Measurements from ENCODE around the gene SOX13. TPM values are rescaled to one million over a fixed set of nuclear protein-coding genes. Genes with fewer than 3 reads are reported as not detected.

SOX13 gene
- total RNA-seq, 1 donor from 2014 or later = 41.0 TPM

- Histone ChIP-seq H3K9me3 (peaks cover 6% of the 10 kb centered on the region), H3K27ac (no peak overlapping the region), H3K4me1 (no peaks in the 10 kb centered on the region), H3K36me3 (no peaks in the 10 kb centered on the region), H3K27me3 (no peaks in the 10 kb centered on the region), H3K4me3 (no peak overlapping the region)
- intact Hi-C loops (cut with DNase I) = no loop called here
- DNase-seq (ENCODE audit: extremely low spot score in 2 of 2) = no peak
- no peak for TF ChIP-seq POLR2A (IDR thresholded peaks at IDR 0.05)
- peak in 1 of 2 donors; percentile 59 for TF ChIP-seq POLR2AphosphoS5 (IDR thresholded peaks at IDR 0.05; ENCODE audit: insufficient read depth in 1 of 2, low read depth in 1 of 2)
These were observed 98.8 kb downstream of the SOX13 start for GRCh38 chr1:204171751-204172178.

- Histone ChIP-seq H3K27me3 (no peaks in the 10 kb centered on the region), H3K4me3 (no peak overlapping the region), H3K4me1 (no peaks in the 10 kb centered on the region), H3K36me3 (no peaks in the 10 kb centered on the region), H3K9me3 (peaks cover 6% of the 10 kb centered on the region), H3K27ac (no peak overlapping the region)
- no peak for DNase-seq (ENCODE audit: extremely low spot score in 2 of 2)
- TF ChIP-seq CTCF (IDR thresholded peaks at IDR 0.05) (no peak), POLR2AphosphoS5 (IDR thresholded peaks at IDR 0.05; ENCODE audit: insufficient read depth in 1 of 2, low read depth in 1 of 2) (no peak), POLR2A (IDR thresholded peaks at IDR 0.05) (no peak)
- intact Hi-C loops (cut with DNase I) = no loop called here
These were observed 99.6 kb downstream of the SOX13 start for GRCh38 chr1:204172404-204173029.

- H3K9me3 ChIP-seq = peaks cover under 1% of the 10 kb centered on the region
- TF ChIP-seq POLR2A (IDR thresholded peaks at IDR 0.05) = no peak
- no peak for TF ChIP-seq POLR2AphosphoS5 (IDR thresholded peaks at IDR 0.05; ENCODE audit: insufficient read depth in 1 of 2, low read depth in 1 of 2)
- TF ChIP-seq CTCF (IDR thresholded peaks at IDR 0.05) = no peak
- no peak overlapping the region for H3K27ac ChIP-seq
- H3K4me3 ChIP-seq = no peak overlapping the region
- DNase-seq (ENCODE audit: extremely low spot score in 2 of 2) = no peak
- intact Hi-C loops (cut with DNase I) = no loop called here
- H3K36me3 ChIP-seq = no peaks in the 10 kb centered on the region
- no peaks in the 10 kb centered on the region for H3K27me3 ChIP-seq
- no peaks in the 10 kb centered on the region for H3K4me1 ChIP-seq
These were observed 102.0 kb downstream of the SOX13 start for GRCh38 chr1:204174958-204175357.

- no peaks in the 10 kb centered on the region for H3K36me3 ChIP-seq
- H3K27me3 ChIP-seq = no peaks in the 10 kb centered on the region
- no peak overlapping the region for H3K4me3 ChIP-seq
- no peak overlapping the region for H3K27ac ChIP-seq
- H3K9me3 ChIP-seq = no peaks in the 10 kb centered on the region
- no peak for TF ChIP-seq POLR2A (IDR thresholded peaks at IDR 0.05)
- no peak for TF ChIP-seq CTCF (IDR thresholded peaks at IDR 0.05)
- TF ChIP-seq POLR2AphosphoS5 (IDR thresholded peaks at IDR 0.05; ENCODE audit: insufficient read depth in 1 of 2, low read depth in 1 of 2) = no peak
- no peaks in the 10 kb centered on the region for H3K4me1 ChIP-seq
- intact Hi-C loops (cut with DNase I) = no loop called here
- no peak for DNase-seq (ENCODE audit: extremely low spot score in 2 of 2)
These were observed 103.1 kb downstream of the SOX13 start for GRCh38 chr1:204176049-204176448.

GRCh38 chr1:204177133-204177532 is 104.2 kb downstream of the SOX13 start:
- intact Hi-C loops (cut with DNase I) = no loop called here
- no peaks in the 10 kb centered on the region for H3K27me3 ChIP-seq
- TF ChIP-seq CTCF (IDR thresholded peaks at IDR 0.05) (no peak), POLR2AphosphoS5 (IDR thresholded peaks at IDR 0.05; ENCODE audit: insufficient read depth in 1 of 2, low read depth in 1 of 2) (no peak), POLR2A (IDR thresholded peaks at IDR 0.05) (no peak)

More at GRCh38 chr1:204177133-204177532, 104.2 kb downstream of the SOX13 start:
- DNase-seq (ENCODE audit: extremely low spot score in 2 of 2) = no peak
- H3K4me3 ChIP-seq = no peak overlapping the region
- H3K27ac ChIP-seq = no peak overlapping the region
- no peaks in the 10 kb centered on the region for H3K9me3 ChIP-seq
- no peaks in the 10 kb centered on the region for H3K4me1 ChIP-seq
- H3K36me3 ChIP-seq = no peaks in the 10 kb centered on the region

Other genes with a start within 250 kb of the SOX13 start
- 51.1 TPM for gene SNRPE, start 211.5 kb upstream of the SOX13 start, total RNA-seq
- 30.9 TPM for gene ETNK2, start 78.9 kb downstream of the SOX13 start, total RNA-seq
- gene REN, start 93.2 kb downstream of the SOX13 start, total RNA-seq = not detected
- not detected for gene KISS1, start 123.4 kb downstream of the SOX13 start, total RNA-seq
- not detected for gene GOLT1A, start 140.9 kb downstream of the SOX13 start, total RNA-seq

Data from vagina (tissue), 2 donors.